GM18951 (cell line): ENCODE data around the gene SRSF3.

ENCODE experiments used
- POLR2A ChIP-seq: IDR thresholded peaks from 4 replicates; pipeline ENCODE4 v1.6.1; 2011; ENCODE audit warnings: mild to moderate bottlenecking; ENCODE audit not compliant: insufficient read length, insufficient read depth; ENCODE audit errors: extremely low read depth
- in situ Hi-C: fragments of 300-500 bp; cut with MboI; formaldehyde crosslinking; loops from one replicate; pipeline ENCODE4 v1.12.0; 2022; ENCODE audit warnings: low sequenced_read_pairs, mixed read lengths, inconsistent platforms; ENCODE audit not compliant: unreplicated experiment

The SRSF3 gene

GRCh38 chr6:36594029-36594815 lies at the start of gene SRSF3:
SRSF3 (plus strand) TSS chr6:36594362; CDS start chr6:36596763, 2,401 bp downstream.
- in situ Hi-C loops = no loop called here
- peak; percentile 99 for TF ChIP-seq POLR2A

- in situ Hi-C loops = no loop called here
- no peak for TF ChIP-seq POLR2A
These were observed 48.3 kb upstream of the SRSF3 start for GRCh38 chr6:36545767-36546307.

- in situ Hi-C loops = no loop called here
These were observed 47.7 kb upstream of the SRSF3 start for GRCh38 chr6:36546308-36546919.

GRCh38 chr6:36546920-36547645 lies 47.1 kb upstream of the SRSF3 start, which contains the start of gene STK38:
STK38 (minus strand) TSS chr6:36547479; CDS start chr6:36540202, 7,277 bp downstream.
- peak; percentile 98 for TF ChIP-seq POLR2A
- in situ Hi-C loops = no loop called here

More at GRCh38 chr6:36546308-36546919, 47.7 kb upstream of the SRSF3 start:
- TF ChIP-seq POLR2A = no peak

- in situ Hi-C loops = no loop called here
- TF ChIP-seq POLR2A = no peak
These were observed 46.3 kb upstream of the SRSF3 start for GRCh38 chr6:36547646-36548400.

- no peak for TF ChIP-seq POLR2A
- in situ Hi-C loops = no loop called here
These were observed 45.8 kb upstream of the SRSF3 start for GRCh38 chr6:36548401-36548743.

- TF ChIP-seq POLR2A = no peak
- in situ Hi-C loops = no loop called here
These were observed 43.6 kb upstream of the SRSF3 start for GRCh38 chr6:36550473-36551000.

- no peak for TF ChIP-seq POLR2A
- in situ Hi-C loops = no loop called here
These were observed 38.4 kb upstream of the SRSF3 start for GRCh38 chr6:36555750-36556252.

GRCh38 chr6:36556281-36556680 lies 37.9 kb upstream of the SRSF3 start:
- in situ Hi-C loops = no loop called here
- TF ChIP-seq POLR2A = no peak

GRCh38 chr6:36559011-36559793 lies 35.0 kb upstream of the SRSF3 start:
- TF ChIP-seq POLR2A = no peak
- in situ Hi-C loops = no loop called here

- no peak for TF ChIP-seq POLR2A
- in situ Hi-C loops = no loop called here
These were observed 33.3 kb upstream of the SRSF3 start for GRCh38 chr6:36560822-36561221.
